RCC 7860 (cell line): ENCODE data around the gene ZBTB7C.

ENCODE experiments used
- DNase-seq: peaks from one replicate; pipeline ENCODE4 v3.0.0-alpha.2; 2015; ENCODE audit warnings: low spot score
- FAIRE-seq: peaks from 2 replicates; lab custom pipeline; 2012; peaks lifted over from hg19 to GRCh38; lab: Jason Lieb, UNC

The ZBTB7C gene

DNA sequence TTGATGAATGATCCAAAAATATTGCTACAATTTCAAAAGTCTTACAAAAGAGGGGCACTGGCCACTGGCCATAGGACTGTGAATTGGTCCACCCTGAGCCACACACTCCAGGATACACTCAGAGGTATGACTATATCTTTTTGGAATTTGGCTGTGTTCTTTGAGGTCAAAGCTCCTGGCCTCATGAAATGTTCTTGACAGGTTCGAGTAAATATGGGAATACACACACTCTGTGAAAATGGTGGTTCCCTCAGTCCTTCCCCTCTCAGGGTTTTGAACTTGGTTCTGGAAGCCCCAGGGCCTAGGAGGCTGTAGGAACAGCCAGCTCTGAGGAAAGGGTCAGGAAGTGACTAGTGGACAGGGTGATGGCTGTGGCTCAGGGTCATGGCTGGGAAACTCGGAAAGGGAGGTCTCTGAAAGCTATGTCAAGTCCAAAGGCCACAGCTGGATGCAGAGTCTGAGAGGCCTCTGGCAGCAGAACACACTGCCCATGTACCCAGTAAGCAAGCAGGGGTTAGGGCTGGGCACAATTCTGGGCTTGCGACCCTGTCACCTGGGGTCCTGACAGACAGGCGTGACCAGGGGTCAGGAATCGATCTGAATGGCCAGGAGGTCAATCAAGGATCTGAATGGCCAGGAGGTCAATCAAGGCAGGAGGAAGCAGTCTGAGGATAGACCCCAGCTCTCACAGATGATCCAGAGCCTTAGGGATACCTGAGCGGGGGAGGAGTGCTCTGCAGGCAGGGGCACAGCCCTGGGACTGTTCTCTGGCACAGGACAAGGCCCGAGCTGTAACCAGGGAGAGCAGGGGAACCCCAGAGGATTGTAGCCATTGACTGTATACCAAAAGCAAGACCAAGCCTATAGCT lies 255.3 kb downstream of the ZBTB7C start:
- FAIRE-seq (no peak), DNase-seq (peak; percentile 17)

DNA sequence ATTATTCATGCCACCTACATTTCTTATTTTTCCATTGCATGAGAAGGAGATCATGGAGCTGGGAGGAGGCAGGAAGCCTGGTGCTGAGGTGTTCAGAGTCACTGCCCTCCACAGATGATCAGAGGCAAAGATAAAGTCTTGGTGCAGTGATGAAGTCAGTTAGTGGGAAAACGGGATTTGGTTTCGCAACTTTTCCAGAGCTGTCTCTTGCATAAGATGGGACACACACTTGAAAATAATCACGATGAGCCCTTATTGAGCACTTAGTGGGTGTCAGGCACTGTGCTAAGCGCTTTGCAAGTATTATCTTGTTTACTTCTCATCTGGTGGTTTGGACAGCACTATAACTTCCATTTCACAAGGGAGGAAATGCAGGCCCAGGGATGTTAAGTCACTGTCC lies 256.6 kb downstream of the ZBTB7C start:
- DNase-seq (no peak), FAIRE-seq (no peak)

DNA sequence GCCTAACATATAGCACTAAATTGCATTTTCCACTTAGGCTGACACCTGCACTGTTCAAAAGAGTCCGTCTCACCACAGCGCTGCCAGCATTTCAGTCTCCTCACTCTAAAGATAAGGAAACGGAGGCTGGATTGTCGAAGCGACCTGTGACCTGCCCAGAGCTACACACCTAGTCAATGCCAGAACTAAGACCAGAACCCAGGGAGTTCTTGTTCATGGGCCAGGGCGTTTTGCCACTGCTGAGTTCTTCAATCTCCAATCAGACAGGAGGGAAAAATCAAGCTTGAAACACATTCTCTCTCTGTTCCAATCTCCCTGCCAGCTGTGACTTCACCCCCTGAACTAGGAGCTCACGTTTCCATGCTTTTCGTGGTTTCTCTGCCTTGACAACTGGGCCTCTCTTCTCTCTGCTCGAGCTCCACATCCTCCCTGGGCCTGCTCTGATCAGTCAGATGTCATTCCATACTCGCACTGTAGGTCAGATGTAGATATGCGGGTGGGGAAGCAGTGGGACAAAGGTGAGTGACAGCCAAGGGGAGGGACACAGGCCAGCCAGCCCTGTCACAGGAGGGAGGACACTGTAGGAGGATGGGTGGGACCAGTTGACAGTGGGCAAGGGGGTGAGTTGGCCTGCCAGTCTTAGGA lies 257.6 kb downstream of the ZBTB7C start:
- no peak for DNase-seq
- FAIRE-seq, result no peak

DNA sequence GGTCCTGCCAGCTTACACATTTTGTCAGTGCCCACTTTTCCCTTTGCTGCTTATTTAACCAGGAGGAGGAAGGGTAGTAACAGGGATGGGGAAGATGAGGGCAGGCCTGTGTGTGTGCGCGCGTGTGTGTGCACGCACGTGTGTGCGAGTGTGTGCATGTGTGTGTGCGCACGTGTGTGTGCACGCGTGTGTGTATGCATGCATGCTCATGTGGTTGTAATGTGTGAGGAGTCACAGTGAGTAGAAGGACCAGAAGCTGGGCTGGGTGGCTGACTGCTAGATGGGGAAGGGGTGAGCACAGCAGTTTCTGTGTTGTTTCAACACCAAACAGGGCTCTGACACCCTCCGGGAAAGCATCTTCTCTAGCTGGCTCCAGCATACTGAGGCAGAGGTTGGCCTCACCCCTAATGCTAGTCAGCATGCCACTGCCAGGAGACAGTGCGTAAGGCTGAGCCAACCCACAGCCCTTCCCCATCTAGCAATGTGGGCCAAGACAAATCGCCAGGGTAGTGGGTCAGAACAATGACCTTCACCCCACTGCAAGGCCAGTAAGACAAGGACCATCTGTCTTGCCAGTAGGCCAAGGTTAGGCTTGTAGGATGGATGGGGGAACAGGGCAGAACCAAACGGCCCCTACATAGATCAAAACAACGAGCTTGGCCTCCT lies 260.0 kb downstream of the ZBTB7C start:
- DNase-seq (no peak), FAIRE-seq (no peak)

DNA sequence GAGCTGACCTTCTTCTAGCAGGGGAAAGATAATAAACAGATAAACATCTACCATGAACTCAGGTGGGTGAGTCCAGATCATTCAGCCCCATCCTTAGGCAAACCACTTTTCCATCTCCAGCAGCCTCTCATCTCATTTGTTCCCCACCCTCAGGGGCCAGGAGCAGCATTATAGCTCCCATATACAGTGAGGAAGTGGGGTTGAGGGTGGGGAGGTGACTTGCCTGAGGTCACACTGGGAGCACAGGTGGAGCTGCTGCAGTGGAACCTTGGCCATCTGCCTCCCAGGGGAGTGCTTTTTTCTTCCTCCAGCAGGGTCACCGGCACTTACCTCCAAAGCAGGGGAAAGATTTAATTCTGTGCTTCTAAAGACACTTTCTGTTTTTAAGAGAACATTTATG lies 266.2 kb downstream of the ZBTB7C start:
- no peak for FAIRE-seq
- DNase-seq, result no peak

DNA sequence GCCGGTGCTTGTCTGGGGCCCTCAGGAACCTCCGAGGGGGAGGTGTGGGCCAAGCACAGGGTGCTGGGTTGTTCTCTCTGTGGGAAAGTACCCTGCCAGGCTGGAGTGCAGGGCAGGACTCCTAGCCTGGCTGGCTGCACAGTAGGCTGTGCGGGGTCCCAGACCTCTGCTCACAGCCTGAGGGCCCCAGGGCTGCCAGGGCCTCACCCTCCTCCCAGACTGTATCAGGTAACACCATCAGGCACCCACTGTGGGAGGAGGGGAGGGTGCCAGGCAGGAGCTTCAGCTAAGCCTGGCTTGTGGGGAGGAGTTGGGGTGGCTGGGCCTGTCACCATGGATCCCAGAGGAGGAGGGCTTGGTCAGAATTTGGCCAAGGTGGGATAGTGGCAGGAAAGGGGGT lies 266.8 kb downstream of the ZBTB7C start:
- DNase-seq (no peak), FAIRE-seq (no peak)

DNA sequence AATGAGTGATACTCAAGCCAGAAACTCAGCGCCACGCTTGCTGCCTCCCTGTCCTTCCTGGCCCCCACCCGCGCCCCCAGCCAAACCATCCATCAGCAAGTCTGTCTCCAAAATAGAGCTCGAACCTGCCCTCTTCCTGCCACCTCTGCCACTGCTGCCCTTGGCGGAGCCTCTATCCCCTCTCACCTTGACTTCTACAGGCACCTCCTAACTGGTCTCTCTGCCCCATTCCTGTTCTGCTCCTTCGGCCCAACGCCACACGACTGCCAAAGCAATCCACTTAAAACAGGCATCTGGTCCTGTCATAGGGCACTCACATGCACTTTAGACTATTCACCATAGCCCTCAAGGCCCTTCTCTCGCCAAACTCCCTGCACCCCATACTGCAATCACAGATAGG lies 268.5 kb downstream of the ZBTB7C start:
- DNase-seq (no peak), FAIRE-seq (no peak)

DNA sequence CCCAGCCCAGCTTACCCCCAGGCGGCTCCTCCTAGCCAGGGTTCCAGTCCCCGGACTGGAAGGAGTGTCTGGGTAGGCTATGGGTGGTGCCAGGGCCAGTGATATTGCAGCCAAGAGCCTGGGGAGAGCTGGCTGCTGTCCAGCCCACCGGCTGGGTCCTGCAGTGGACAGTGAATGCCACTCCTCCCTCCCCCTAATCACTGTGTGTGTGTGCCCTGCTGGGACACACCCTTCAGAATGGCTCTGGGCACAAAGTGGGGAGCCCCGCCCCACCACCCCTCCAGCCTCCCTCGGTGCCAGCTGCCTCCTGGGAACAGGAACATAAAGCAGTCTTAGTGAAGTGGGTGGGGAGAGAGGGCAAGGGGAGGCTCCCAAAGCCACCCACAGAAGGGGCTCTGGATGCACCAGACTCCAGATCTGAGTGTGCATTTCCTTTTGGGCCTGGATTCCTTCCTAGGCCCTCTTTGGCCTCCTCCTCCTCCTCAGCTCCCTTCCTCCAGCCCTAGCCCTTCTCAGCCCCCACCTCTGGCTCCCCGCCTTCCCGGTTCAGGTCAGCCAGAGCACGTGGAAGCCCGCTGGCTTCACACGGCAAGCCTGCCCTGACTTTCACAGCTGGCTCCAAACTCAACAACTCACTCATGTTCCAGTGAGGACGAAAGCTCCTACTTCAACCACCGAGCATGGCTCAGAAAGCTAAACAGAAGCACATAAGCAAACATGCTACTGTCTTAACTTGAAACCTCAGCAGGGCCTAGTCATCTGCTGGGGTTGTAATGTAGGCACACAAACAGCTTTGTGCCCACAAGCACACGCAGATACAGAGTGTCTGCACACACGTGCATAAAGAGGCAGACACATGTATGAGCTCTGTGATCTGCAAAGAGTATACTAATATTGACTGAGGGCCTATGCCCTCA lies 269.5 kb downstream of the ZBTB7C start:
- no peak for DNase-seq
- FAIRE-seq, result no peak

DNA sequence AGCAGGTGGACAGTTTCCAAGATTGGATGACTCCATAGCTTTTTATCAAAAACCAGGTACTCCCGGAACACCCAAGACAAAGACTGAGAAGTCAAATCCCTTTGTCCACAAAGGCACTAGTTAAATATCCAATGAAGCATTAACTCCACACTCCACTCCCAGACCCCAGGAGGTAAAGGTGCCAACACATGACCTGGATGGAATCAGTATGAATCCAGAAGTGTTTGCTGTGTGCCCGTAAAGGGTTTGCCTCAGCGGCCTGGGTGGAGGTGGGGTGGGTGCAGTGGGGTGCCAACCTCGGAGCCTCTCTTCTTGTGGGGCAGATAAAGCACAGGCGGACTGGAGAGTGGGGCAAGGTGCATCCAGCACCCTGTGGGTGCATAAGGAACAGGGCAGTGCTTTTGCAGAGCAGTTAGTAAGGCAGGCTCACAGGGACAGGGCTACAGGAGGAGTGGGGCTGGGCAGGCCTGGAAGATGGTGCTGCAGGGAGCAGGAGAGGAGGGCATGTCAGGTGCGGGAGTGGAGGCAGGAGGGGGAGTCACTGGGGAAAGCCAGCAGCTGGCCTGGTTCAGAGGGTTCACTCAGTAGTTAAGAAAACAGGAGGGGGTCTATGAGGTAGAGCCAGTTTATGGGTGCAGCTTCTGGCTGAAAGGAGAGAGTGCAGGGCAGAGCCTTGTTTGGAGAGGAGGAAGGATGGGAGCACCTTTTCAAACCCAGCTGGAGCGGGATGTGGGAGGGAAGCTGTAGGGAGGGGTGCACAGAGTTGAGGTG lies 270.3 kb downstream of the ZBTB7C start:
- FAIRE-seq (no peak), DNase-seq (no peak)

DNA sequence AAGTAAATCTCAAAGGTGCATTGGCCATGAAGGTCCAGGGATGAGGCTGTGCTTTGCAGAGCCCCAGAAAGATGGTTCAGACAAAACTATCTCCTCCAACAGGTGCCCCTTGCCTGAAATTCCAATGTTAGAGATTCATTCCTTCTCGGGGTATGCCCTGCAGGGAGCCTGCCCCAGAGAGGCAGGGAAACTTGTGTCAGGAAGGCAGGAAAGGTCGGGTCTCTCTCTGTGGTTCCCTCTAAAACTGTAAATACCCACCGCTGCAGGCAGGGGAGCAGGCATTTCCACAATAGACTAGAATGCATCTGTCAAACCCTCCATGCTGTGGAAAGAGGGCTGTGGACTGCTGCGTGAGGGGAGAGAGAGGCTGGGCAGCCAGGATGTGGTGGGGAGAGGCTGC lies 271.0 kb downstream of the ZBTB7C start:
- DNase-seq (no peak), FAIRE-seq (no peak)

DNA sequence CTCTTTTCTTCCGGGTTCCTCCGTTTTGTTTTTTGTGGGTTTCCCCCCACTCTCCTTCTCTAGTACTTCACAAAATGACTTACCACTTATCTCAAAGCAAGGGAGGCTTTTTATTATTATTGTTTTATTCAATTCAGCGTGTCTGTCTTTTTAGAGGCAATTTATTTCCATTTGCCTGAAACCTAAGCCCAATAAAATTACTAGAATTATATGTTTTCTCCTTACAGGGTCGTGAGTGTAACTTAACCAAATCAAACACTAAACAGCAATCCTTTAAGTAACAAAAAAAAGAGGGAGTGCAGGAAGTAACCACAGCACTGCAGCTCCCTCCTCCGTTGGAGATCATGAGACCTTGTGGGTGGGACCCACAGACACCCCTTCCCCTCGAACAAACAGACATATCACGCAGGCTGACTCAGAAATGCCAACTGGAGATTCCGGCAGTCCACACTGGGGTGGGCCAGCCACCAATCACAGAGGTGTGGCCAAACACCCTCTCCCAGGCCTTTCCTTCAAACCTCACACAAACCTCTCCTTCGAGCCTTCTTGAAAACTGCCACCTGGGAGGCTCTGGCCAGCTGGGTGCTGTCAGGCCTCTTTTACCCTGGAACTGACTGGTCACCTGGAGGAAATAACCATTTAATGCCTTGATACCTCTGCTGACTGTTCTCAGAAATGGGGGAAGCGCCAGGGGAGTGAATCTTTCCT lies 271.7 kb downstream of the ZBTB7C start:
- DNase-seq (no peak), FAIRE-seq (no peak)

DNA sequence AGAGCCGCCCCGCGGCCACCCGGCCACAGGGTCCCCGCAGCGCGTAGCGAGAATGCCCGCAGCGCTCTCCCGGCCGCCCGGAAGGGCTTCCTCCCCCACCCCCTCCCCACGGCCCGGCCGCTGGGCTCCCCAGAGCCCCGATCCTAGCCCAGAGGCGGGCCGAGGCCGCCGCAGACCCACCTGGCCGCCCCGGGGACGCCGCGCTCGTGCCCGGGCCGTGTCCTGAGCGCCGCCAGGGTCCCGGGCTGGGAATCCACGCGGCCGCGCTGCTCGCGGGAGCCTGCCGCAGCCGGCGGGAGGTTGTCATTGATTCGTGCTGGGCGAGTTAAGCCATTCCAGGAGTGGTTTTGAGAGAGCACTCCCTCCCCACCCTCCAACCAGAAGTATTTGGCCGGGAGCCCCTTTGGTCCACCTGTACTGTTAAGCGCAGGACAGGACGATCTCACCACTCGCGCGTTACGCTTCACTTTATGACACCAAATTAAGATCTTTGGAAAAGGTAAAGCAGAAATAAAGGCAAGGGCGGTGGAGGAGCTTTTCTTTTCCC lies 272.3 kb downstream of the ZBTB7C start:
- no peak for DNase-seq
- FAIRE-seq, result no peak

DNA sequence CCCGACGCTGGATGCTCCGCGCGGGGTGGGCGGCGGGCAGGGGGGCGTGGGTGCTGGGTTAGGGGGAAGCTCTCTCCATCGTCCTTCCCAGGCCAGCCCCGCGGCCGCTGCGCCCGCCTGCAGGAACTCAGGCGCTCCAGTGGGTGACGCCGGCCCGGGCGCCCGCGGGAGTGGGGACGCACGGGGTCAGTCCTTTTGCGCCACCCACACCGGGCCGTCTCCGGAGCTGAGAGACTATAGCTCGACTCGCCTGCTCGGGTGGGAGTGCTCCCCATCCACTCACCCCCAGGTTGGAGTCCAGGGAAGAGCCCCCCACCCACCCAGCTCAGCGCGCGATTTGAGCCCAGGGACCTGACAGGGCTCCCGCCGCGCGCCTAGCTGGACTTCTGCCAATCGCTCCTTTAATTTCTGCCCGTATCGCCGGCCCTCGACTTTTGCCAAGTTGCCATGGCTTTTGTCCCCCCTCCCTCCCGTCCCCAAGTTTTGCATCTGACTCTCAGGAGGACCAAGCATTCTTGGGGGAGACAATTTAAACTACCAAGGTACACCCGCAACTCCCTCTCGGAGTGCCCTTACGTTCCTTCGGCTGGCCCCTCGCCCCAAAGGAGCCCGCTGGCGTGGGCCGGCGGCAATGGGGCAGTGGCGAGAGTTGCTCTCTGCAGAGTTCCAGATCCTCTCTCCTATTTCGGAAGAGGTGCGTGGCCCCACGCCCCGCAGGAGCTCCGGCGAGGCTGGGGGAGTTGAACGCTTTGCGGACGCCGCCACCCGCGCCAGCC lies 272.9 kb downstream of the ZBTB7C start:
- FAIRE-seq, result no peak
- no peak for DNase-seq

DNA sequence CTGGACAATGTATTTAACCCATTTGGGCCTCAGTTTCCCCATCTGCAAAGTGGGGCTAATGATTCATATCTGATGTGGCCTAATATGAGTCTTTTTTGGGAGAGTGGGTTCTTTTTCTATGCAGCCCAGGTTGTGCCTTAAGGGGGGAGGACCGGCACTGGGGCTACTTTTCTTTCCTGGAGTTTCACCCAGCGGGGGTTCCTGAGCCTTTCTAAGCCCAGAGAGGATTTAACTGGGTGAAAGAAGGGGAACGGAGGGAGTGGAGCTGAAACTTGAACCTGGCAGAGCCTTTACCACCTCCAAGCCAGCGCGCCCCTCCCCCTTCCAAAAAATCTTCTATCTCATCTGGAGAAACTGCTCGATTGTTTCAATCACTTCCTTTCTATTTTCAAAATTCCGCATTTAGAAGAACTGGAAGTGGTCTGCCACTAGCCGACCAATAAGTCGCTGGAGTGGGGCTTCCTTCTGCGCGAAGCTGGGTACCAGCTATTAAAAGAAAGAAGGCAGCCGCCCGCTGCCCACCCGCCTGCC lies 273.7 kb downstream of the ZBTB7C start:
- no peak for DNase-seq
- FAIRE-seq, result no peak

DNA sequence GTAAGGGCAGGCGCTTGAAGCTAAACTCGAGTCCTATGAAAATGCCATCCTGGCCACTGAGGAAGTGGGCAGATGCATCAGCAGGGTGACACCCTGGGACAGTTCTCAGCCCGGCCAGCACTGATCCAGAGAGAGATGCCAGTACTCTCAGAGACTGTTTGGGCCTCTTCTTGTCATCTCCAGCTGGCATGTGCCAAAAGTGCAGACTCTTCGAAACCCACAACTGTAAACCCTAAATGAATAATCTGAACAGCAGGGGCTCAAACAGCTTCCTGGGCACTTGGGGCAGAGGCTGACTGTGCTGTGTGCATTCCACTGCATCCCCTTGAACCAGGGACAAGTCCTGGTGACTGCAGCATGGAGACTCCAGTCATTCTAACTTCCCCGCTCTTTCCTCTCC lies 274.6 kb downstream of the ZBTB7C start:
- FAIRE-seq, result no peak

DNA sequence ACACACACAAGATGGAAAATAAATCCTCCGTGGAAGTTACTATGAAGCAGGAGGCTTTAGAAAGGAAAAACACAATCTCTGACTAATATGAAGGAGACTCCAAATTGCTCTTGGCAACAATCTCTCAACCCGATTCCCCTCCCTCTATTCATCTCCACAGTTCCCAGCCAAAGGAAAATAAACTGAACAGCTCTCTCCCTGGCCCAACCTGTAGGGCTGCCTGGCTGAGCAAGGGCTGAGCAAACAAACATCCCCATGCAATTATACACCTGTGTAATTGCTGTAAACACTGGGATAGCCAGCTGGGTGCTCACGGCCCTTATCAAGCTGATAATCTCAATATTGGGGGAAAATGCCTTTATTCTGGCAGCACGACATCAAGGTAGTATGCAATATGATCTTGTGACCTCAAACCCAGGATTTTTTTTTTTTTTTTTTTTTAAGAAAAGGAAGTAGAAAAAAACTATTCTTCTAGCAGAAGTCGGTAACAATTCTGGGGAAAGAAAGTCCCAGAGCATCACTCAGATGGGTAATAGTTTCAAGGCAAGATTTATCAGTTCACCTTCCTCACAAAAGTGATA lies 275.4 kb downstream of the ZBTB7C start:
- FAIRE-seq (no peak), DNase-seq (no peak)

More for the DNA sequence above, 274.6 kb downstream of the ZBTB7C start:
- DNase-seq, result no peak

DNA sequence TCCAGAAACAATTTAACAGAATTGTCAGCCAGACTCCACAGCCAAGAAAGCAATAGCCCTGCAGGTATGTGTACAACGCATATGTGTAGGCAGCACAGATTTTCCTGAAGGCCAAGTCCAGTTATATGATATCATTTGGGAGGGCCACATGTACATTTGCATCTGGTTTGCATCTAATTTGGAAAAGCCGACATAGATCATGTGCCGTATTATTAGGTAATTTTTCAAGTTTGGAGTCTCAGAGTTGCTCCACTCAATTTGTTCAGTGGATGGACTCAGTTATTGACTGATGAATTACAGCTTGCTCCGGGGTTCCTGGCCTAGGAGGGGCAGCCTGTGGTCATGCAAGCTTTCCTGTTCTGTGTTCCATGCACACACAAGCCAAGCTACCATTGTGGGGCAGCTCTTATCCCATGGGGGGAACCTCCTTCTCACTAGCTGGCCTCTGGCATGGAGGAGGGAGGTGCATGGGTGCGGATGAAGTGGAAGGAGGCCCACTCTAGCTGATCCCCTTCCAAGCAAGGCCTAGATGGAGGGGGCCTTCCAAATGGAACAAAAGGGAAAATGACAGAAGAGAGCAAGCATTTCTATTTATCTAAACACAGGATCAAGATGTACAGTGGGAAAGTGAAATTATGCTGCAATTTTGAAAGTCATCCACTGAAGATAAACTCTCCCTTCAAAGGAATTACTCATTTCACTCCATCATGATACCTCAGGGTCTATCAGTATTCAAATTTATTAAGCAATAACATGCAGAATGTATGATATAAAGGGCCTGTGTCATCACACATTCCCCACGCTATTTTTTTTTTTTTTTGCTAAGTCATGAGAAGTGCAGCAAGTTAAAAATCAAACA lies 276.2 kb downstream of the ZBTB7C start:
- DNase-seq (no peak), FAIRE-seq (no peak)
